T-helper 17 cell (primary cell): ENCODE results near the gene NKD2. TPM values are rescaled to one million over a fixed set of nuclear protein-coding genes. Genes with fewer than 3 reads are reported as not detected.

Experiments used
- ATAC-seq: fragments of 150-1000 bp; cut with Tn5 transposase; 2 replicates; pipeline ENCODE4 v1.10.0; 2021; ENCODE audit warnings: mild to moderate bottlenecking, moderate library complexity
- DNase-seq, 3 donors: peaks; one replicate each; pipeline versions ENCODE4 v3.0.0 to v3.0.0-alpha.2; 2020 to 2021
- H3K9me3 ChIP-seq: one replicate; pipeline ENCODE4 v1.7.0; 2013; ENCODE audit warnings: low read length, mild to moderate bottlenecking; ENCODE audit not compliant: control insufficient read depth, poor library complexity, severe bottlenecking
- H3K27ac Mint-ChIP-seq: one replicate; pipeline ENCODE4 v1.8.0; 2022; ENCODE audit warnings: mild to moderate bottlenecking, moderate library complexity, mixed read lengths
- H3K27me3 Mint-ChIP-seq: one replicate; pipeline ENCODE4 v1.8.0; 2022; ENCODE audit warnings: mixed read lengths
- H3K36me3 Mint-ChIP-seq: one replicate; pipeline ENCODE4 v1.8.0; 2022; ENCODE audit warnings: low read depth, mixed read lengths
- H3K4me1 Mint-ChIP-seq: one replicate; pipeline ENCODE4 v1.8.0; 2022; ENCODE audit warnings: mild to moderate bottlenecking, mixed read lengths
- H3K4me3 Mint-ChIP-seq: one replicate; pipeline ENCODE4 v1.8.0; 2022; ENCODE audit warnings: mild to moderate bottlenecking, moderate library complexity, mixed read lengths
- total RNA-seq, 4 donors: library from RNA in 2 of 4; stranded (reverse) in 2 of 4; gene quantifications; one replicate each; pipeline ENCODE4 v1.2.3 and lab custom pipeline; 2022 to 2026

NKD2 gene
- total RNA-seq, 2 donors from 2014 or later = not detected

- H3K36me3 Mint-ChIP-seq = no peaks in the 10 kb centered on the region
- no peaks in the 10 kb centered on the region for H3K27me3 Mint-ChIP-seq
- DNase-seq = no peak
- H3K4me3 Mint-ChIP-seq = peak overlapping the region; percentile 63
- no peak overlapping the region for H3K27ac Mint-ChIP-seq
- no peak for ATAC-seq
- no peaks in the 10 kb centered on the region for H3K9me3 ChIP-seq
- H3K4me1 Mint-ChIP-seq = peaks cover 4% of the 10 kb centered on the region
These were observed 64.9 kb downstream of the NKD2 start for GRCh38 chr5:1073239-1074102.

DNA sequence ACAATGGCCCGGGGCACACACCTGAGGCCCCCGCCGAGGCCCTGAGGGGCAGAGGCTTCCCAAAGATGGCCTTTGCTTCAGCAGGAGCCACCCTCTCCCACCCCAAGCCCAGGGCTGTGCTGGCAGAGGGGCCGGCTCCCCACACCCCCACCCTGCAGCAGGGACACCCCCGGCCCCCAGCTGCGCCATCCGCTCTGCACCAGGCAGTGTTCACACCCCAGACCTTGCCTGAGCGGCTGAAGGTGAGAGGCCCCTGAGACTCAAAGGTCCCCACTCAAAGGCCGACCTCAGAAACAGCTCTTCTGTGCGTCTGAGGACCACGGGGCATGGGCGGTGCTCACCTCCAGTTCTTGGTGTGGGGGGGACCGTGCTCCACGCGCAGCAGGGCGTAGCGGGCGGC is 65.6 kb downstream of the NKD2 start:
- no peak for DNase-seq
- peaks cover 5% of the 10 kb centered on the region for H3K4me1 Mint-ChIP-seq
- H3K27ac Mint-ChIP-seq = no peak overlapping the region
- H3K4me3 Mint-ChIP-seq = no peak overlapping the region
- peak; percentile 4 for ATAC-seq
- H3K27me3 Mint-ChIP-seq = no peaks in the 10 kb centered on the region
- no peaks in the 10 kb centered on the region for H3K9me3 ChIP-seq
- no peaks in the 10 kb centered on the region for H3K36me3 Mint-ChIP-seq

GRCh38 chr5:1074816-1075554 is 66.4 kb downstream of the NKD2 start:
- Mint-ChIP-seq H3K4me3 (no peak overlapping the region), H3K36me3 (no peaks in the 10 kb centered on the region), H3K27ac (no peak overlapping the region), H3K27me3 (no peaks in the 10 kb centered on the region), H3K4me1 (peaks cover 6% of the 10 kb centered on the region)
- H3K9me3 ChIP-seq = no peaks in the 10 kb centered on the region
- no peak for DNase-seq
- ATAC-seq = peak; percentile 3

GRCh38 chr5:1075555-1075881 is 66.9 kb downstream of the NKD2 start:
- Mint-ChIP-seq H3K4me3 (peak overlapping the region; percentile 60), H3K4me1 (peaks cover 6% of the 10 kb centered on the region), H3K27ac (no peak overlapping the region), H3K27me3 (no peaks in the 10 kb centered on the region), H3K36me3 (no peaks in the 10 kb centered on the region)
- peak; percentile 7 for ATAC-seq
- H3K9me3 ChIP-seq = no peaks in the 10 kb centered on the region
- no peak for DNase-seq

GRCh38 chr5:1075931-1076330 is 67.3 kb downstream of the NKD2 start:
- Mint-ChIP-seq H3K4me3 (peak overlapping the region; percentile 60), H3K27me3 (no peaks in the 10 kb centered on the region), H3K4me1 (peaks cover 9% of the 10 kb centered on the region), H3K36me3 (peaks cover 3% of the 10 kb centered on the region), H3K27ac (no peak overlapping the region)
- no peak for DNase-seq
- no peaks in the 10 kb centered on the region for H3K9me3 ChIP-seq
- no peak for ATAC-seq

- H3K4me3 Mint-ChIP-seq = no peak overlapping the region
- H3K27me3 Mint-ChIP-seq = no peaks in the 10 kb centered on the region
- ATAC-seq = no peak
- no peak for DNase-seq
- peaks cover 4% of the 10 kb centered on the region for H3K36me3 Mint-ChIP-seq
- H3K9me3 ChIP-seq = no peaks in the 10 kb centered on the region
- H3K4me1 Mint-ChIP-seq = peaks cover 13% of the 10 kb centered on the region
- no peak overlapping the region for H3K27ac Mint-ChIP-seq
These were observed 67.8 kb downstream of the NKD2 start for GRCh38 chr5:1076406-1076805.

DNA sequence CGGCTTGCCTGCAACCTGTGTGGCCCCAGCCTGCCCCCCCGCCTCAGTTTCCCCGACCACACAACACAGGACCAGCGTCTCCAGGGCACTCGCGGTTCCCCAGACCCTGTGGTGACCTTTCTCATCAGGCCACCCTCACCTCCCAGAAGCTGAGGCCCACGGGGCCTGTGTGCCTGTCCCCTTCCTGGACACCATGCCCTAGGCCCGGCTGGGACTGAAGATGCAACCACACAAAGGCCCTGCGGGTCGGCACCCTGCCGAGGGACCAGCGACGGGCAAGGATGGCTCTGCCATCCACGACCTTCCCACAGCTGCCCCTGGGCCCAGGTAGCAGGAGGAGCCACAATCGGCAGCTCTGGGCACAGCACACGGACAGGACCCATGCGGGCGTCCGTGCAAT is 68.4 kb downstream of the NKD2 start:
- H3K4me1 Mint-ChIP-seq = peaks cover 13% of the 10 kb centered on the region
- H3K27me3 Mint-ChIP-seq = no peaks in the 10 kb centered on the region
- no peak overlapping the region for H3K4me3 Mint-ChIP-seq
- peaks cover 4% of the 10 kb centered on the region for H3K36me3 Mint-ChIP-seq
- ATAC-seq = no peak
- no peaks in the 10 kb centered on the region for H3K9me3 ChIP-seq
- H3K27ac Mint-ChIP-seq = no peak overlapping the region
- DNase-seq = no peak

DNA sequence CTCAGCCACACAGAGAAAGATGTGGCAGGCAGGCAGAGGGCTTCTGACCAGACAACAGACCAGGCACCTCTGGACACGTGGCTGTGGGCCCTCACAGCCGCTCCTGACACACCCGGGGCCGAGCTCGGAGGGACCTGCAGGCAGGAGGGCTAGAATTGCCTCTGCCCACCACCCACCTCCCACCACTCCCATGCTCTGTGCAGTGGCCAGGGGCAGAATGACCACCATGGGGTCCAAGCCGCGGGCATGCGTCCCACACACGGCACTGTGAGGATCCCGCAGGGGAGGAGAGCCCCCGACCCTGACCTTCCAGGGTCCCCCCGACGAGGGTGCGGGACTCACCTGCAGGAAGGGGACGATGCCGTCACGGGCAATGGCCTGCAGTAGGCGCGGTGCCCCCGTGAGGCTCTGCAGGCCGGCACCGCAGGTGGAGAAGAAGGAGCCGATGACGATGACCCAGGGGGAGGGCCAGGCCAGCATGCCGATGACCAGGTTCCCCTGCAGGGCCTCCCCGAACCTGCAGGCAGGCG is 69.0 kb downstream of the NKD2 start:
- peaks cover 4% of the 10 kb centered on the region for H3K36me3 Mint-ChIP-seq

DNA sequence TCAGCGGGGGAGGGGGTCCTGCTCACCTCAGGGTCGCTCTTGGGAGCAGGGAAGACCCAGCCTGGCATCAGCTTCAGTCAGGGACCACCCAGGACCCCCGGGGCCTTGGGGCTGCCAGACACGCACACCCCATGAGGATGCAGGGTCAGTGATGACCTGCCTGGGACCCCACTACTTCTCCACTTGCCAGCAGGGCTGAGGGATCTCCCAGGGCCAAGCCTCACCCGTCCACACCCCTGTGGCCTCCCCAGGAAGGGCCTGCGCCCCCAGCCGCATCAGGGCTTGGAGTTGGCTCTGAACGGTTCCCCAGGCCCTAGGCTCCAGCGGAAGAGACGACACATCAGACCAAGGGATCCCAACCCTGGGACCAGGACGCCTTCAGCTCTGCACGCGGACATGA is 69.6 kb downstream of the NKD2 start:
- DNase-seq (no peak), ATAC-seq (no peak)
- Mint-ChIP-seq H3K4me1 (peaks cover 13% of the 10 kb centered on the region), H3K27ac (no peak overlapping the region), H3K4me3 (no peak overlapping the region), H3K27me3 (no peaks in the 10 kb centered on the region), H3K36me3 (peaks cover 4% of the 10 kb centered on the region)
- H3K9me3 ChIP-seq = no peaks in the 10 kb centered on the region

More for the DNA sequence above, 69.0 kb downstream of the NKD2 start:
- no peak for DNase-seq
- Mint-ChIP-seq H3K4me3 (no peak overlapping the region), H3K27ac (no peak overlapping the region), H3K27me3 (no peaks in the 10 kb centered on the region), H3K4me1 (peaks cover 13% of the 10 kb centered on the region)
- no peaks in the 10 kb centered on the region for H3K9me3 ChIP-seq
- no peak for ATAC-seq

DNA sequence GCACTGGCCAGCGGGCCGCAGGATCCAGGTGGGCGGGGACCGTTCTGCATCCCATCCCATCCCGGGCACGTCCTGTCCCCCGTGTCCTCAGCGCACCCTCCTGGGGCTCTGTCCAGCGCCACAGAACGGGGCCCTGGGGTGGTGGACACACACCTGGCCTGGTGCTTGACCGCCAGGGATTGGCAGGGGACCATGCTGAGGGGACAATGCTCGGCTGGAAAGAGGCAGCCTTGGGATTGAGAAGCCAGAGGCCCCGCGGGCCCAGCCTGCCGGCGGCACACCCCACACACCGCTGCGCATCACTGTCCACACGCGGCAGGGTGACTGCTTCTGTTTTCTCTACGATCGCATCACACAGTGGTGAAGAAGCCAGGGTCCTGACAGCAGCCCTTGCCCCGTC is 70.2 kb downstream of the NKD2 start:
- H3K4me1 Mint-ChIP-seq = peaks cover 10% of the 10 kb centered on the region
- no peak overlapping the region for H3K27ac Mint-ChIP-seq
- no peaks in the 10 kb centered on the region for H3K9me3 ChIP-seq
- H3K4me3 Mint-ChIP-seq = no peak overlapping the region
- H3K36me3 Mint-ChIP-seq = peaks cover 4% of the 10 kb centered on the region
- DNase-seq (no peak), ATAC-seq (no peak)
- no peaks in the 10 kb centered on the region for H3K27me3 Mint-ChIP-seq

DNA sequence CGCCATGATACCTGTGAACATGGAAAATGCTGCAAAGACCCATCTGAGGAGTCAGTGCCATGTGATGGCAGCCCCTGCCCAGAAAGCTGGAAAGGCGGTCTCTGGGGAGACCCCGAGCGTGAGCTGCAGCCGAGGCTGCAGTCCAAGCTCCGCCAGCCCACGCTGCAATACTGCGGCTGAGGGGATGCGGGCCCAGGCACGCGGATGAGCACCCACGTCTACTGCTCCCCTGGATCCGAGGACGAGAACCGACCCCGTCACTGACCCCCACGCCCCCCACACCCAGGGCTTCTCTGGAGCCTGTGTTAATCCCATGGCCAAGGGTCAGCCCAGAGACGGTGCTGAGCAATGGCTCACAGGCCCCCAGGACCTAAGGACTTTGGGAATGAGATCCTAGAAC is 70.9 kb downstream of the NKD2 start:
- ATAC-seq (no peak), DNase-seq (no peak)
- H3K9me3 ChIP-seq = no peaks in the 10 kb centered on the region
- no peak overlapping the region for H3K27ac Mint-ChIP-seq
- H3K4me1 Mint-ChIP-seq = peaks cover 9% of the 10 kb centered on the region
- peaks cover 6% of the 10 kb centered on the region for H3K36me3 Mint-ChIP-seq
- no peaks in the 10 kb centered on the region for H3K27me3 Mint-ChIP-seq
- no peak overlapping the region for H3K4me3 Mint-ChIP-seq

DNA sequence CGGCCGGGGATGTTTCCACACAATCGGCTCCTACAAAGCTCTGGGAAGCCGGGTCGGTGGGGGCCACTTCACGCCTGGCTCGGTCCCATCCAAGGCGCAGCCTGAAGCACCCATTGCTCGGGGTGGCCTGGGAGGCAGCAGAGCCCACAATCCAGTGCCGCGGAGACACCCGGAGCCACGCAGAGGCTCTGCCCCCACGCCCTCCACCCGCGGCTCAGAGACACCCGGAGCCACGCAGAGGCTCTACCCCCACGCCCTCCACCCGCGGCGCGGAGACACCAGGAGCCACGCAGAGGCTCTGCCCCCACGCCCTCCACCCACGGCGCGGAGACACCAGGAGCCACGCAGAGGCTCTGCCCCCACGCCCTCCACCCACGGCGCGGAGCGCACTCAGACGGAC is 71.4 kb downstream of the NKD2 start:
- peaks cover 9% of the 10 kb centered on the region for H3K4me1 Mint-ChIP-seq
- H3K27ac Mint-ChIP-seq = no peak overlapping the region
- no peaks in the 10 kb centered on the region for H3K27me3 Mint-ChIP-seq
- H3K36me3 Mint-ChIP-seq = peaks cover 6% of the 10 kb centered on the region
- H3K9me3 ChIP-seq = no peaks in the 10 kb centered on the region
- no peak for DNase-seq
- ATAC-seq = no peak
- no peak overlapping the region for H3K4me3 Mint-ChIP-seq

- Mint-ChIP-seq H3K4me3 (no peak overlapping the region), H3K27ac (peak overlapping the region; percentile 84), H3K27me3 (no peaks in the 10 kb centered on the region), H3K4me1 (peaks cover 9% of the 10 kb centered on the region), H3K36me3 (peaks cover 6% of the 10 kb centered on the region)
- ATAC-seq (no peak), DNase-seq (no peak)
- H3K9me3 ChIP-seq = no peaks in the 10 kb centered on the region
These were observed 71.8 kb downstream of the NKD2 start for GRCh38 chr5:1080432-1080831.
